GM19240 (cell line): ENCODE measurements around the gene TACR2.
"Not testable (repeated sequence)": the region's sequence is repeated elsewhere in the genome, so short reads cannot be mapped to it uniquely, and the experiment has no call there.

Source experiments
- DNase-seq: peaks from one replicate; pipeline ENCODE4 v3.0.0; 2011; ENCODE audit warnings: low spot score; ENCODE audit not compliant: insufficient read length

Gene TACR2

GRCh38 chr10:69451209-69451783 lies 34.6 kb upstream of the TACR2 start, which contains the start of gene TSPAN15:
Gene TSPAN15 (plus strand): TSS chr10:69451465. CDS start chr10:69451595, 130 bp downstream.
- peak; percentile 43 for DNase-seq

- not testable (repeated sequence) for DNase-seq
These were observed 33.7 kb upstream of the TACR2 start for GRCh38 chr10:69450395-69450794.

- no peak for DNase-seq
These were observed 33.1 kb upstream of the TACR2 start for GRCh38 chr10:69449841-69450240.

GRCh38 chr10:69446650-69447151 lies 30.0 kb upstream of the TACR2 start:
- no peak for DNase-seq

GRCh38 chr10:69446229-69446628 lies 29.5 kb upstream of the TACR2 start:
- DNase-seq = no peak

GRCh38 chr10:69445041-69445440 lies 28.3 kb upstream of the TACR2 start:
- DNase-seq = no peak

- DNase-seq = no peak
These were observed 26.6 kb upstream of the TACR2 start for GRCh38 chr10:69443354-69443753.

GRCh38 chr10:69439813-69440506 lies 23.2 kb upstream of the TACR2 start:
- no peak for DNase-seq

GRCh38 chr10:69439350-69439739 lies 22.6 kb upstream of the TACR2 start:
- DNase-seq = no peak

- no peak for DNase-seq
These were observed 22.0 kb upstream of the TACR2 start for GRCh38 chr10:69438536-69439349.

GRCh38 chr10:69437321-69438259 lies 20.9 kb upstream of the TACR2 start:
- DNase-seq = no peak

- no peak for DNase-seq
These were observed 19.3 kb upstream of the TACR2 start for GRCh38 chr10:69435966-69436520.

- no peak for DNase-seq
These were observed 18.2 kb upstream of the TACR2 start for GRCh38 chr10:69434926-69435325.

- no peak for DNase-seq
These were observed 17.5 kb upstream of the TACR2 start for GRCh38 chr10:69434169-69434568.

GRCh38 chr10:69428165-69428564 lies 11.4 kb upstream of the TACR2 start:
- DNase-seq = no peak

- DNase-seq = no peak
These were observed 9.6 kb upstream of the TACR2 start for GRCh38 chr10:69426376-69426727.

- DNase-seq = no peak
These were observed 9.0 kb upstream of the TACR2 start for GRCh38 chr10:69425511-69426298.

- no peak for DNase-seq
These were observed 8.3 kb upstream of the TACR2 start for GRCh38 chr10:69425041-69425440.

- no peak for DNase-seq
These were observed 6.0 kb upstream of the TACR2 start for GRCh38 chr10:69422676-69423075.
